ENCODE results near the gene TSPAN8. TPM values are rescaled to one million over a fixed set of nuclear protein-coding genes. Genes with fewer than 3 reads are reported as not detected.

The TSPAN8 gene
- total RNA-seq, 6 donors from 2014 or later: 10.8 to 26.3 (median 13.7) TPM

DNA sequence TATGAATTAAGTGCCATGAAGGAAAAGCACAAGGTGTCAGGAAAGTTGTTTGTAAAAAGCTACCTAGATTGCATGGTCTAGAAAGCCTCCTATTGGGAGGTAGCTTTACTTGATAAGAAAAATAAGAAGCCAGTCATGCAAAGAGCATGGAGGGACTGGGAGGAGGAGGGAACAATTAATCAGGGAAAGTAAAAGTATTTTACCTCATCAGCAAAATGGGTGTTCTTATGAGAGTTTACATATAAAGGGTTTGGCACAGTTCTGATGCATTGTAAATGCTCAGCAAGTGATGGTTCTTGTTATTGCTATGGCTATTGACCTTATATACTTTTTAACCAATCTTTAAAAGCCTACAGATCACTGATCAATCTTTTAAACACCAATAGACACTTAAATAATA, 17.0 kb upstream of the TSPAN8 start:
- TF ChIP-seq, protein P1, sequence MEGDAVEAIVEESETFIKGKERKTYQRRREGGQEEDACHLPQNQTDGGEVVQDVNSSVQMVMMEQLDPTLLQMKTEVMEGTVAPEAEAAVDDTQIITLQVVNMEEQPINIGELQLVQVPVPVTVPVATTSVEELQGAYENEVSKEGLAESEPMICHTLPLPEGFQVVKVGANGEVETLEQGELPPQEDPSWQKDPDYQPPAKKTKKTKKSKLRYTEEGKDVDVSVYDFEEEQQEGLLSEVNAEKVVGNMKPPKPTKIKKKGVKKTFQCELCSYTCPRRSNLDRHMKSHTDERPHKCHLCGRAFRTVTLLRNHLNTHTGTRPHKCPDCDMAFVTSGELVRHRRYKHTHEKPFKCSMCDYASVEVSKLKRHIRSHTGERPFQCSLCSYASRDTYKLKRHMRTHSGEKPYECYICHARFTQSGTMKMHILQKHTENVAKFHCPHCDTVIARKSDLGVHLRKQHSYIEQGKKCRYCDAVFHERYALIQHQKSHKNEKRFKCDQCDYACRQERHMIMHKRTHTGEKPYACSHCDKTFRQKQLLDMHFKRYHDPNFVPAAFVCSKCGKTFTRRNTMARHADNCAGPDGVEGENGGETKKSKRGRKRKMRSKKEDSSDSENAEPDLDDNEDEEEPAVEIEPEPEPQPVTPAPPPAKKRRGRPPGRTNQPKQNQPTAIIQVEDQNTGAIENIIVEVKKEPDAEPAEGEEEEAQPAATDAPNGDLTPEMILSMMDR (IDR thresholded peaks at IDR 0.05): no peak
- no peak for TF ChIP-seq POLR2AphosphoS5 (IDR thresholded peaks at IDR 0.05)
- TF ChIP-seq POLR2A (IDR thresholded peaks at IDR 0.05): no peak
- no peak for TF ChIP-seq EP300 (IDR thresholded peaks at IDR 0.05)
- H3K36me3 ChIP-seq: no peaks in the 10 kb centered on the region
- H3K4me1 ChIP-seq: no peaks in the 10 kb centered on the region
- DNase-seq (no peak), ATAC-seq (ENCODE audit: low FRiP score in 2 of 2) (no peak)
- no peak overlapping the region for H3K27ac ChIP-seq
- no peak overlapping the region for H3K4me3 ChIP-seq
- no peaks in the 10 kb centered on the region for H3K9me3 ChIP-seq
- no peaks in the 10 kb centered on the region for H3K27me3 ChIP-seq

GRCh38 chr12:71174146-71174545, 16.3 kb upstream of the TSPAN8 start:
- H3K9me3 ChIP-seq: no peaks in the 10 kb centered on the region
- no peaks in the 10 kb centered on the region for H3K4me1 ChIP-seq
- H3K27me3 ChIP-seq: no peaks in the 10 kb centered on the region
- no peak for DNase-seq
- H3K36me3 ChIP-seq: no peaks in the 10 kb centered on the region
- TF ChIP-seq, protein P1 (IDR thresholded peaks at IDR 0.05): no peak
- TF ChIP-seq POLR2AphosphoS5 (IDR thresholded peaks at IDR 0.05) (no peak), POLR2A (IDR thresholded peaks at IDR 0.05) (no peak), EP300 (IDR thresholded peaks at IDR 0.05) (no peak)
- WGBS, 2 donors: 64% methylated on average over 1 of the region's 1 CpG
- H3K27ac ChIP-seq: no peak overlapping the region
- H3K4me3 ChIP-seq: no peak overlapping the region
- ATAC-seq (ENCODE audit: low FRiP score in 2 of 2): no peak

- DNase-seq: no peak
- H3K36me3 ChIP-seq: no peaks in the 10 kb centered on the region
- H3K9me3 ChIP-seq: no peaks in the 10 kb centered on the region
- 67% methylated on average over 1 of the region's 1 CpG for WGBS, 2 donors
- TF ChIP-seq, protein P1 (IDR thresholded peaks at IDR 0.05): no peak
- TF ChIP-seq POLR2AphosphoS5 (IDR thresholded peaks at IDR 0.05) (no peak), POLR2A (IDR thresholded peaks at IDR 0.05) (no peak), EP300 (IDR thresholded peaks at IDR 0.05) (no peak)
- no peak for ATAC-seq (ENCODE audit: low FRiP score in 2 of 2)
- no peak overlapping the region for H3K27ac ChIP-seq
- H3K27me3 ChIP-seq: no peaks in the 10 kb centered on the region
- H3K4me3 ChIP-seq: no peak overlapping the region
- H3K4me1 ChIP-seq: no peaks in the 10 kb centered on the region
These were observed 12.7 kb upstream of the TSPAN8 start for GRCh38 chr12:71170456-71170855.

DNA sequence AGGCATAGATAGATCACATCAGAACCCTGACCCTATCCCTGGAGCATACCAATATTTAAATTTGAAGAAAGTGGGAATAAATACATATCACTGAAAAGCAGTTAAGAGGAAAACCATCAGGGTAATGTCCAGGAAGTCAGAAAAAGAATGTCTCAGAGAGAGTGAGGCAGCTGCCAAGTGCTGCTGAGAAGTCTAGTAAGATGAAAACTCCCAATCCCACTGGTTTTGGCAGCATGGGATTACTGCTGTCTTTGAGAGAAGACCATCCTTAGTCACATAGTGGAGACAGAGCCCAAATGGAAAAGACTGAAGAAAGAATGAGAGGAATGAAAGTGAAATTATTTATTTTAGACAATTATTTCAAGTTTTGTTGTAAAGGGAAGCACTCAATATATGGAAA, 11.5 kb upstream of the TSPAN8 start:
- no peaks in the 10 kb centered on the region for H3K27me3 ChIP-seq
- TF ChIP-seq POLR2A (IDR thresholded peaks at IDR 0.05) (no peak), EP300 (IDR thresholded peaks at IDR 0.05) (no peak), POLR2AphosphoS5 (IDR thresholded peaks at IDR 0.05) (no peak)
- TF ChIP-seq, protein P1 (IDR thresholded peaks at IDR 0.05): no peak
- H3K4me3 ChIP-seq: no peak overlapping the region
- no peak overlapping the region for H3K27ac ChIP-seq
- H3K9me3 ChIP-seq: no peaks in the 10 kb centered on the region
- no peak for DNase-seq
- ATAC-seq (ENCODE audit: low FRiP score in 2 of 2): no peak
- H3K36me3 ChIP-seq: no peaks in the 10 kb centered on the region
- H3K4me1 ChIP-seq: peaks cover 0 to 8% (median 0%) of the 10 kb centered on the region in 4 donors

DNA sequence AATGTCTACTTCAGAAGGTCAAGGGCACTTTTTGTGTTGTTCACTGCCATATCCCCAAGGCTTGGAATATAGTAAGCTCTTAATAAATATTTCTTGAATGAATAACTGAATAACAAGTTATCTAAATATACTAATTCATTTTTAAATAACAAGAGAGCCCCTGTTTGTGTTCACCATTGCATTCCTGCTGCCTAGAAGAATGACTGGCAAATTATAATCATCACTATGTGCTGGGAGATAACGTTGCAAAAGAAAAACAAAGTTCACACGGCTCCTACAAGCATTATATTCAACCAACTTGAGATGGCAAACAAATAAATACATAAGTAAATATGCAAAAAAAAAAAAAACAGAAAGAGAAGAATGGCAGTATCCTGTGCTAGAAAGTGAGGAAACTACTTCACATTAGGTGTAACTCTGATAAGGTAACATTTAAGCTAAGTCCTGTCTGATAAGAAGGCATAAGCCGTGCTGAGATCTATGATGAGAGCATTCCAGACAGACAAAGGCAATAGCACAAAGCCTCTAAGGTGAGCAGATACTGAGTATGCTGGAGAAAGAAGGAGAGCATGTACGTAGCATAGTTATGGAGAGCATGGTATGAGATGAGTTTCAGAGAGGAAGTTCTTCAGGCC, 9.2 kb upstream of the TSPAN8 start:
- no peak for DNase-seq
- Histone ChIP-seq H3K27me3 (no peaks in the 10 kb centered on the region), H3K36me3 (no peaks in the 10 kb centered on the region), H3K4me1 (peaks cover 0 to 14% (median 0%) of the 10 kb centered on the region in 4 donors), H3K4me3 (no peak overlapping the region), H3K27ac (no peak overlapping the region), H3K9me3 (no peaks in the 10 kb centered on the region)
- TF ChIP-seq EP300 (IDR thresholded peaks at IDR 0.05) (no peak), POLR2AphosphoS5 (IDR thresholded peaks at IDR 0.05) (no peak), POLR2A (IDR thresholded peaks at IDR 0.05) (no peak)
- TF ChIP-seq, protein P1 (IDR thresholded peaks at IDR 0.05): no peak
- no peak for ATAC-seq (ENCODE audit: low FRiP score in 2 of 2)
- 69 to 80% methylated on average over 4 of the region's 4 CpGs for WGBS, 2 donors
